Measurements from ENCODE around the gene OSBPL5. TPM values are rescaled to one million over a fixed set of nuclear protein-coding genes. Genes with fewer than 3 reads are reported as not detected.

Gene OSBPL5
- total RNA-seq, 2 experiments from 2014 or later = 0.63 to 2.7 TPM

GRCh38 chr11:3136546-3137455 lies 28.3 kb downstream of the OSBPL5 start:
- no peak overlapping the region for H3K4me2 ChIP-seq (ENCODE audit: low read length)
- H3K79me2 ChIP-seq (ENCODE audit: insufficient read depth, low read depth, low read length) = no peaks in the 10 kb centered on the region
- TF ChIP-seq CTCF (conservative IDR thresholded peaks at IDR 0.05; ENCODE audit: low read length) (no peak), EZH2phosphoT487 (IDR thresholded peaks at IDR 0.05; ENCODE audit: borderline replicate concordance, low read depth, low read length) (no peak)
- H2AFZ ChIP-seq (ENCODE audit: low read length) = no peak overlapping the region
- H3K27ac ChIP-seq (ENCODE audit: low read depth, low read length, poor library complexity, severe bottlenecking) = no peak overlapping the region
- H4K20me1 ChIP-seq (ENCODE audit: insufficient read depth, low read length) = no peaks in the 10 kb centered on the region
- intact Hi-C loops (cut with micrococcal nuclease; ENCODE audit: unreplicated experiment) = no loop called here
- no peaks in the 10 kb centered on the region for H3K36me3 ChIP-seq (ENCODE audit: insufficient read depth, low read length)
- no peaks in the 10 kb centered on the region for H3K9me3 ChIP-seq (ENCODE audit: low read length)
- no peaks in the 10 kb centered on the region for H3K4me1 ChIP-seq (ENCODE audit: insufficient read depth, low read length, poor library complexity, severe bottlenecking)
- POLR2A ChIA-PET = no interaction called here
- CTCF ChIA-PET (ENCODE audit: unreplicated experiment) = no interaction called here
- no peak for DNase-seq (ENCODE audit: low spot score)
- H3K9me2 ChIP-seq (ENCODE audit: insufficient read depth, low read length) = no peaks in the 10 kb centered on the region
- no peak overlapping the region for H3K4me3 ChIP-seq (ENCODE audit: low read depth, low read length, poor library complexity, severe bottlenecking)
- no TSS peak for BruUV-seq (replicated peaks)

- no peak overlapping the region for H3K27ac ChIP-seq (ENCODE audit: low read depth, low read length, poor library complexity, severe bottlenecking)
- no peak for TF ChIP-seq EZH2phosphoT487 (IDR thresholded peaks at IDR 0.05; ENCODE audit: borderline replicate concordance, low read depth, low read length)
- TF ChIP-seq CTCF (conservative IDR thresholded peaks at IDR 0.05; ENCODE audit: low read length) = no peak
- no peak for DNase-seq (ENCODE audit: low spot score)
- intact Hi-C loops (cut with micrococcal nuclease; ENCODE audit: unreplicated experiment) = no loop called here
- no TSS peak for BruUV-seq (replicated peaks)
- no peak overlapping the region for H2AFZ ChIP-seq (ENCODE audit: low read length)
- H3K4me1 ChIP-seq (ENCODE audit: insufficient read depth, low read length, poor library complexity, severe bottlenecking) = no peaks in the 10 kb centered on the region
- CTCF ChIA-PET (ENCODE audit: unreplicated experiment) = no interaction called here
- no peaks in the 10 kb centered on the region for H3K9me3 ChIP-seq (ENCODE audit: low read length)
- no peaks in the 10 kb centered on the region for H3K36me3 ChIP-seq (ENCODE audit: insufficient read depth, low read length)
- no peak overlapping the region for H3K4me2 ChIP-seq (ENCODE audit: low read length)
- no peak overlapping the region for H3K4me3 ChIP-seq (ENCODE audit: low read depth, low read length, poor library complexity, severe bottlenecking)
- H4K20me1 ChIP-seq (ENCODE audit: insufficient read depth, low read length) = no peaks in the 10 kb centered on the region
- POLR2A ChIA-PET = no interaction called here
- H3K79me2 ChIP-seq (ENCODE audit: insufficient read depth, low read depth, low read length) = no peaks in the 10 kb centered on the region
- H3K9me2 ChIP-seq (ENCODE audit: insufficient read depth, low read length) = no peaks in the 10 kb centered on the region
Observed at GRCh38 chr11:3135481-3136440, 29.3 kb downstream of the OSBPL5 start.

Measured in OCI-LY7 (cell line).